ENCODE measurements around the gene CSTF3.

DNA sequence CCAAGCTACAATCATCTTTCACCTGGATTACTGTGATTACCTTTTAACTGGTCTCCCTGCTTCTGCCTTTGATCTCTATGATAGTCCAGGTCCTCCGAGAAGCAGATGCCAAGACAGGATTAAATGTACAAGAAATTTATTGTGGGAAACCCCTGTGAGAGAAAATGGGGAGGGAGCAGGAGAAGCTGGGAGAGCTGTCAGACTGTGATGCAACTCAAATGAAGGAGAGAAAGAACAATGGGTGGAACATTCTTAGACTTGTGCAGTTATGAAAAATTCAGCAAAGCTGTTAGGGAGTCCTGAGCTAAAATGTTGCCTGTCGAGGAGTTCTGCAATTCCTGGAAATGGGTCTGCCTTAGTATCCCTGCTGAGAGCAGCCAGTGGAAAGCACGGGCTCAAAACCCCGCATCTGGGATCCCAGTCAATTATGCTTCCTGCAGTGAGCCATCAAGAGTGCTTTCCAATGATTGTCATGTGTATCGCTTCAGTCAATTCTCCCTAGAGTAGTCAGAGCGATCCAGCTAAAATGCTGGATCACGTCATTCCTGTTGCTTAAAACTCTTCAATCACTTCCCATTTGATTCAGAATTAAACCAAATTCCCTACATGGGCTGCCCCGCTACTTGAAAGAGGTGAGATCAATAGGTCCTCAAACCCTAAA, 16.5 kb upstream of the CSTF3 start:
- TF ChIP-seq TAF1 (IDR thresholded peaks at IDR 0.05; ENCODE audit: low read depth, low read length) (no peak), POLR2A (IDR thresholded peaks at IDR 0.05; ENCODE audit: low read depth, low read length) (no peak), POLR2AphosphoS5 (IDR thresholded peaks at IDR 0.05; ENCODE audit: low read depth, low read length) (no peak), SPI1 (IDR thresholded peaks at IDR 0.05; ENCODE audit: low read depth, low read length) (no peak), PAX5 (IDR thresholded peaks at IDR 0.05; ENCODE audit: insufficient read depth, low read length, severe bottlenecking) (no peak)
